Stimulated activated CD4-positive, alpha-beta T cell treated with anti-CD3 and anti-CD28 coated beads, Interleukin-15, amount 100 ng/mL, for 1 hour (primary cell): ENCODE measurements around the gene KDM3B.

Experiments used
- DNase-seq, 2 donors: peaks; one replicate each; pipeline ENCODE4 v3.0.0-alpha.2; 2020; ENCODE audit warnings: low read depth in 1 of 2, low spot score in 1 of 2

The KDM3B gene

DNA sequence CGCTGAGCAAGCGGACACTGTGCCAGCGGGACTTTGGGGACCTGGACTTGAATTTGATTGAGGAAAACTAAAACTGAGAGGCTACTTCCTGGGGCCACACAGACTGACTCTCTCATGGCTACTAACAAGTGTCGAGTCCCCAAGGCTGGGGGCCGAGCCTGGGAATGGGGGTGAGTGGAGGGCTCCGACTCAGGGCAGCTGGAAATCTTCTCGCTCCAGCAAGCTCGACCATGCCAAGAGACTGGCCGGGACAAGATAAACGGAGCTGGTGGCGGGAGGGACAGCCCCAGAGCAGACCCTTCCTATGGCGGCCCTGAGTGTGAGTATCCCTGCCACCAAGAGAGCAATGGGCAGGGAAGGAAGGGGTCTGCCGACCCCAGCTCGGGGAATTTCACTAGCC lies 5.6 kb upstream of the KDM3B start:
- DNase-seq, result no peak

GRCh38 chr5:138349852-138350562 lies 2.5 kb upstream of the KDM3B start:
- DNase-seq, result no peak

DNA sequence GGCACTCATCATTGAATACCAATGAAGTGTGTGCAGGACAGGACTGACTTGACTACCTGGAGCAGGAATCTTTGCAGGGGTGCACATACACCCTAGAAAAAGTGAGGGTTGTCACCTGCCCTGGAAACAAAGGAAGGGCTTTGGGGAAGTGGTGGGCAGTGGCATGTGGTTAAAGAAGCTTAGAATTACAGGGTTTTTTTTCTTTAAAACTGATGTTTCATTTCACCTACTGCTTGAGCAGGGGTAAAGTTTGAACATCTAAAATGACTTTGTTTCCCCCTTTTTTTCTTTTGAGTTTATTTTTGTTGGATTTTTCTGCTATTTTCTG lies 2.0 kb upstream of the KDM3B start:
- no peak for DNase-seq

- DNase-seq, result no peak
Measured at GRCh38 chr5:138351056-138351455, 1.4 kb upstream of the KDM3B start.

- no peak for DNase-seq
Measured at GRCh38 chr5:138351517-138351916, 968 bp upstream of the KDM3B start.

DNA sequence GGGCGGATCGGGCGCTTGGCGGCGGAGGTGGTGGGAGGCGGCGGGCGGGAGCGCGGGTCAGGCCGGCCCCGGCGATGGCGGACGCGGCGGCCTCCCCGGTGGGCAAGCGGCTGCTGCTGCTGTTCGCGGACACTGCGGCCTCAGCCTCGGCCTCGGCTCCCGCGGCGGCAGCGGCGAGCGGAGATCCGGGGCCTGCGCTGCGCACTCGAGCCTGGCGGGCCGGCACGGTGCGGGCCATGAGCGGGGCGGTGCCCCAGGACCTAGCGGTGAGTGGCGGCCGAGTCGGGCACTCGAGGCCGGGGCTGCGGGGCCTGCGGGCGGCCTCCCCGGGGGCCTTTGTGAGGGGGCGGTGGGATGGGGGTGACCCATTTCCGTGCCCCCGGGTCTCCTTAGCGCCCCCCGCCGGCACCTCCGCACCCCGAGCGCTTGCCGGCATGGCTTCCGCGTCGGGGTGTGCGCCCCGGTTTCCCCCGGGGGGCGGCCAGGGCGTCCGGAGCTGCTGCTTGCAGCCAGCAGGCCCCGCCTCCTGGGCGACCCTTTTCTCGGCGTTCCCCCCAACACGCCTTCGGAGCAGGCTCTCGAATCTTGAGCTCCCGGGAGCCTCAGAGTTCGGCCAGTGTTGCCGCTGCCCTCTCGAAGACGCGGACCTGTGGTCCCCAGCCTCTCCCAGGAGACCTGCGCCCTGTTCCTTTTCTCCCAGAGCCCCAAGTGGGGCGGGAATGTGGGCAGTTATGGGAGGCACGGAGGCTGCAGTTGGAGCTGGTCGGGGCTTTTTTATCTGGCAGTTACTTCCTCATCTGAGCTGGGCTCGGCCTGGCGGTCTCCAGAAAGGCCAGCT lies 456 bp downstream of the KDM3B start:
- DNase-seq, result peak; percentile 48 to 62

DNA sequence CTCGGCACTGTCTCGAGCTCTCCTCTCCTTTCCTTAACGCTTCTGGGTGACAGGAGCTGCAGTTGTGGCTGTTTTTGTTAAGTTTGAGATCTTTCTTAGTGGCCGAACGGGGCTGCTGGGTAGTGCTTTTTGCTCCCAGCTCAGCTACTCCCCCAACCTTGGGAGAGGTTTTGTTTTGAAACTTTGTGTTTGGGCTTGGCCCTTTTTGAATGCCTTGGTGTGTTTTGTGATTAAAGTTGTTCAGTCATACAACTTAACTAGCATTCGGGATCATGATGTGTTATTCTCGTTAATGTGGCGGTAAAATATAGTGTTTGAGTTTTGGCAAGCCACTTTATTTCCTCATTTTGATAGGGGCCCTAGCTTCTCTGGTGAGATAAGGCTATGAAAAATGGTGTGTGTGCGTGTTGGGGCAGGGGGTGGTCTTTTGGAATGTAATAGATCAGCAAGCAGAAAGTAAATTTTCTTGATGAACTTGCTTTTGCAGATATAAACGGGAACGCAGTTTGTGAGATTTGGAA lies 1.1 kb downstream of the KDM3B start:
- no peak for DNase-seq

- DNase-seq, result no peak
Measured at GRCh38 chr5:138354387-138354786, 1.9 kb downstream of the KDM3B start.

DNA sequence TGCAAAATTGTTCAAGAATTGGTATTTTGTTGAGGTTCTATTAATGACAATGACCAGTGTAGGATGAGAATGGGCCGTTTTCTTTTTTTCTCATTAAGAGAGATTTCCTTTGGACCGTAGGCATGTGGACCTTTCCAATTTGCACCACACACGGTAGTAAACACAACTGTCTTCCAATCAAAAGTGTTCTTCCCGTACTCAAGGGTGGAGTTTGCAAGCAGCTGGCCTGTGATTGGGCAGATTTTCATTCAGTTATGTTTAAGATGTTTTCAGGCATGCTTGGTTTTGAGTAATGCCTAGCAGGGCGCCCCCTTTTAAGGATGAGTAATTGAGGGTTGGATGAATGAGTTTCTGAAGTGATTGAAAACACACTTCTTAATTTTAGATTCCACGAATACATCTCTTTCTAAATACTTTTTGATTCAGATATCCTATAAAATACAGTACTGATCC lies 2.5 kb downstream of the KDM3B start:
- DNase-seq, result no peak

DNA sequence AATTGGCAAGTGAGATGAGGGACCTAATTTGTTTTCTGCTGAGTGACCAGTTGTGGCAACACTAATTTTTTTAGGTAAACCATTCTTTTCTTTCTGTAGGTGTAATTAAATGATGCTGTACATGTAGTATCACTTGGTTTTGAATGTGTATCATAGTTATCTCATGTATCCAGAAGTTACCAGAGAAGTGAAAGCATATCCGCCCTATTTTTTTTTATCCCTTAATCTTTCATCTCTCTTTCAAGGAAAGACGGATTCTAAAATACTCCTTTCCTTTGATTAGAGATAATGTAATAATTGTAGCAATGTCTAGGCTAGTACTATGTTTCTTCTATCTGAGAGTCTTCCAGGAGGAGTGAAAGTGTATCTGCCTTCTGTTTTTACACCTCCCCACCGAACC lies 7.1 kb downstream of the KDM3B start:
- DNase-seq, result no peak

GRCh38 chr5:138360941-138361452 lies 8.5 kb downstream of the KDM3B start:
- DNase-seq, result no peak

GRCh38 chr5:138364576-138364975 lies 12.1 kb downstream of the KDM3B start:
- no peak for DNase-seq

DNA sequence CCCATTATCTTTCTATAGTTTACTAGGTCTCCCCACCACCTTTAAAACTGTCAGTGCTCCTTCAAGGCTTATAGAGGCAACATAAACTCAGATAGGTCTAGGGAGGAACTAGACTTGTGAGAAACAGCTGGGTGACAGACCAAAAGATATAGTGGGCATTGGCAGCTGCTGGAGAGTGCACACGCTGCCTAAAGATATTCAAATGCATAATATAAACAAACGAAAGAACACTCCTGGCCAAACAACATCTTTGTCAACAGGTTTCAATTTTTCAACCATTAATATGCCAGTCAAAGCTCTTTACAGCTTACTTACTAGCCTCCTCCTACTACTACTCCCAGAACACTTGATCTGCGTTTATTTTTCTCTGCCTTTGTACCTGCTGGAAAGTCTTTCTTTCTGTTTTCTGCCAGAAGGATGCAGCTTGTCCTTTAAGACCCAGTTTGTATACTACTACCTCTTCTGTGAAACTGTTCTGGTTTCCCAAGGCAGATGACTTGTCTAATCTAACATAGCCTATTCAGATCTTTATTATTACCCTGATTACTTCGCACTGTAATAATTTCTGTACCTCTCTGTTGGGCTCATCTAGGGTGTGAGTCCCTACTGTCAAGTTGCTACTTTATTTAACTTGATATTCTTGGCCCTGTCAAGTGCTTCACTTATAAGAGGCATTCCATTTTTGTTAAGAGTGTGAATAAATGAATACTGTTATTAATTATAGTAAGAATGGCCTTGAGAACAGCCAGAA lies 14.3 kb downstream of the KDM3B start:
- DNase-seq, result no peak

- DNase-seq, result no peak
Measured at GRCh38 chr5:138369261-138369660, 16.8 kb downstream of the KDM3B start.

- no peak for DNase-seq
Measured at GRCh38 chr5:138369706-138370105, 17.2 kb downstream of the KDM3B start.

GRCh38 chr5:138370537-138370936 lies 18.1 kb downstream of the KDM3B start:
- no peak for DNase-seq

GRCh38 chr5:138371454-138371853 lies 19.0 kb downstream of the KDM3B start:
- no peak for DNase-seq

GRCh38 chr5:138372225-138372624 lies 19.7 kb downstream of the KDM3B start:
- DNase-seq, result no peak

DNA sequence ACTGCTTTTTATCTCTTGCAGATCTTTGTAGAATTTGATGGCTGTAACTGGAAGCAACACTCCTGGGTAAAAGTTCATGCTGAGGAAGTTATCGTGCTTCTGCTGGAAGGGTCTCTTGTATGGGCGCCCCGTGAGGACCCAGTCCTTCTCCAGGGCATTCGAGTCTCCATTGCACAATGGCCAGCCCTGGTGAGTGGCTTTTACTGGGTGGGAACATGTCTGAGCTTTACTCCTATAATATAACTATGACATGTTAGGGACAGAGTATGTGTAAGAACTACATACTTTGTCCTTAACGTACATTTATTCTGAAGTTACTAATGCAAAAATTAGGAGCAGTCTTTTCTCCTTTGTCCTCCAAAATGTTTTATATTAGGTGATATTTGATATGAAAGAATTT lies 20.2 kb downstream of the KDM3B start:
- no peak for DNase-seq

GRCh38 chr5:138382347-138382746 lies 29.9 kb downstream of the KDM3B start:
- no peak for DNase-seq

- DNase-seq, result no peak
Measured at GRCh38 chr5:138385660-138386059, 33.2 kb downstream of the KDM3B start.

GRCh38 chr5:138386290-138386689 lies 33.8 kb downstream of the KDM3B start:
- no peak for DNase-seq
